ENCODE data around the gene CDPF1.

DNA sequence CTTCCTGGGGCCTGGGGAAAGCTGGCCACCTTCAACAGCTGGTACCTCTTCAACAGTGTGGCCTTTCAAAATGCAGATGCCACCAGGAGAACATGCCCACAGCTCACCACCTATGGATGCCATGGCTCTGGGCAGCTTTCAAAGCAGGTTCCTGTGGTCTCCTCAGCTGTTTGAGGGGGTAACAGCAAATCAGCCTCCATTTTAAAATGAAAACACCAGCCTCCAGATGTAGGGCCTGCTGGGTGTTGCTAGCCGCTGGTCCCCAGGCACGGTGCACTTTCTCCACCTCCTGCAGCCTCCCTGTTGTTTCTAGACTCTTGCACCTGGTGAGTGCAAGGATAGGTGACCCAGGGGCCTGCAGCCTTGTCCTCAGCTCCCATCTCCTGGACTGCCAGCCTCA lies 10.0 kb downstream of the CDPF1 start:
- TF ChIP-seq, protein P1, sequence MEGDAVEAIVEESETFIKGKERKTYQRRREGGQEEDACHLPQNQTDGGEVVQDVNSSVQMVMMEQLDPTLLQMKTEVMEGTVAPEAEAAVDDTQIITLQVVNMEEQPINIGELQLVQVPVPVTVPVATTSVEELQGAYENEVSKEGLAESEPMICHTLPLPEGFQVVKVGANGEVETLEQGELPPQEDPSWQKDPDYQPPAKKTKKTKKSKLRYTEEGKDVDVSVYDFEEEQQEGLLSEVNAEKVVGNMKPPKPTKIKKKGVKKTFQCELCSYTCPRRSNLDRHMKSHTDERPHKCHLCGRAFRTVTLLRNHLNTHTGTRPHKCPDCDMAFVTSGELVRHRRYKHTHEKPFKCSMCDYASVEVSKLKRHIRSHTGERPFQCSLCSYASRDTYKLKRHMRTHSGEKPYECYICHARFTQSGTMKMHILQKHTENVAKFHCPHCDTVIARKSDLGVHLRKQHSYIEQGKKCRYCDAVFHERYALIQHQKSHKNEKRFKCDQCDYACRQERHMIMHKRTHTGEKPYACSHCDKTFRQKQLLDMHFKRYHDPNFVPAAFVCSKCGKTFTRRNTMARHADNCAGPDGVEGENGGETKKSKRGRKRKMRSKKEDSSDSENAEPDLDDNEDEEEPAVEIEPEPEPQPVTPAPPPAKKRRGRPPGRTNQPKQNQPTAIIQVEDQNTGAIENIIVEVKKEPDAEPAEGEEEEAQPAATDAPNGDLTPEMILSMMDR (conservative IDR thresholded peaks at IDR 0.05; ENCODE audit: low read depth in 2 of 2): no peak
- TF ChIP-seq POLR2AphosphoS5 (IDR thresholded peaks at IDR 0.05; ENCODE audit: low read depth) (no peak), JUNB (IDR thresholded peaks at IDR 0.05; ENCODE audit: unreplicated experiment) (no peak)
- TF ChIP-seq, protein P2, sequence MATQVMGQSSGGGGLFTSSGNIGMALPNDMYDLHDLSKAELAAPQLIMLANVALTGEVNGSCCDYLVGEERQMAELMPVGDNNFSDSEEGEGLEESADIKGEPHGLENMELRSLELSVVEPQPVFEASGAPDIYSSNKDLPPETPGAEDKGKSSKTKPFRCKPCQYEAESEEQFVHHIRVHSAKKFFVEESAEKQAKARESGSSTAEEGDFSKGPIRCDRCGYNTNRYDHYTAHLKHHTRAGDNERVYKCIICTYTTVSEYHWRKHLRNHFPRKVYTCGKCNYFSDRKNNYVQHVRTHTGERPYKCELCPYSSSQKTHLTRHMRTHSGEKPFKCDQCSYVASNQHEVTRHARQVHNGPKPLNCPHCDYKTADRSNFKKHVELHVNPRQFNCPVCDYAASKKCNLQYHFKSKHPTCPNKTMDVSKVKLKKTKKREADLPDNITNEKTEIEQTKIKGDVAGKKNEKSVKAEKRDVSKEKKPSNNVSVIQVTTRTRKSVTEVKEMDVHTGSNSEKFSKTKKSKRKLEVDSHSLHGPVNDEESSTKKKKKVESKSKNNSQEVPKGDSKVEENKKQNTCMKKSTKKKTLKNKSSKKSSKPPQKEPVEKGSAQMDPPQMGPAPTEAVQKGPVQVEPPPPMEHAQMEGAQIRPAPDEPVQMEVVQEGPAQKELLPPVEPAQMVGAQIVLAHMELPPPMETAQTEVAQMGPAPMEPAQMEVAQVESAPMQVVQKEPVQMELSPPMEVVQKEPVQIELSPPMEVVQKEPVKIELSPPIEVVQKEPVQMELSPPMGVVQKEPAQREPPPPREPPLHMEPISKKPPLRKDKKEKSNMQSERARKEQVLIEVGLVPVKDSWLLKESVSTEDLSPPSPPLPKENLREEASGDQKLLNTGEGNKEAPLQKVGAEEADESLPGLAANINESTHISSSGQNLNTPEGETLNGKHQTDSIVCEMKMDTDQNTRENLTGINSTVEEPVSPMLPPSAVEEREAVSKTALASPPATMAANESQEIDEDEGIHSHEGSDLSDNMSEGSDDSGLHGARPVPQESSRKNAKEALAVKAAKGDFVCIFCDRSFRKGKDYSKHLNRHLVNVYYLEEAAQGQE (IDR thresholded peaks at IDR 0.05; ENCODE audit: unreplicated experiment): no peak

Data from GM23338 (cell line).